DMS153 treated with DMSO at 0.1 percent for 48 hours (cell line): ENCODE data around the gene GALK1.
A peak's percentile ranks its signal among the peaks of the same experiment; 100 is the strongest.
"Not testable (repeated sequence)": the region's sequence is repeated elsewhere in the genome, so short reads cannot be mapped to it uniquely, and the experiment has no call there.

Source experiments
- DNase-seq: peaks from one replicate; lab custom pipeline; 2025; ENCODE audit not compliant: unreplicated experiment; lab: John Stamatoyannopoulos, UW

GALK1 gene

DNA sequence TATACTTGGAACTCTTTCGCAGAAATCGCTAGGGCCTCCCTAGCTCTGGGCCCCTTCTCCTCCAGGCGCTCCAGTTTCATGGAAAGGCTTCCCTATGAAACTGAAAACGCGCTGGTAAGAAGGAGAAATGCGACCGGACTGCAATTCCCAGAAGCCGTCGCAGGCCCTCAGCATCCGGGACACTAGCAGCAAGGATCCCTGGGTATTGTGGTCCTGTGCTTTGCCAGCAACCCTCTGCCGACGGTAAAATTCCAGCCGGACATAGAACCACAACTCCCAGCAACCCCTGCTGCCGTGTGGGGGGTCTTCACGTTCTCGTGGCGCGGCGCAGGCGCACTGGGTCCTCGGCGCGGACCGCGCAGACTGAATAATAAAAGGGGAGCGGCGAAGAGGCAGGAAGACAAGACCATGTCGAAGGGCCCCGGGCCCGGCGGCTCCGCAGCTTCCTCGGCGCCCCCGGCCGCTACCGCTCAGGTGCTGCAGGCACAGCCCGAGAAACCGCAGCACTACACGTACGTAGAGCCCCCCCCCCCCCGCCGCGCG is 19.6 kb upstream of the GALK1 start, which contains the start of gene UNK:
UNK (plus strand) TSS at position 334 of the 543 bp plus-strand sequence; CDS start at position 409, 75 bp downstream.
- DNase-seq, result peak; percentile 97

DNA sequence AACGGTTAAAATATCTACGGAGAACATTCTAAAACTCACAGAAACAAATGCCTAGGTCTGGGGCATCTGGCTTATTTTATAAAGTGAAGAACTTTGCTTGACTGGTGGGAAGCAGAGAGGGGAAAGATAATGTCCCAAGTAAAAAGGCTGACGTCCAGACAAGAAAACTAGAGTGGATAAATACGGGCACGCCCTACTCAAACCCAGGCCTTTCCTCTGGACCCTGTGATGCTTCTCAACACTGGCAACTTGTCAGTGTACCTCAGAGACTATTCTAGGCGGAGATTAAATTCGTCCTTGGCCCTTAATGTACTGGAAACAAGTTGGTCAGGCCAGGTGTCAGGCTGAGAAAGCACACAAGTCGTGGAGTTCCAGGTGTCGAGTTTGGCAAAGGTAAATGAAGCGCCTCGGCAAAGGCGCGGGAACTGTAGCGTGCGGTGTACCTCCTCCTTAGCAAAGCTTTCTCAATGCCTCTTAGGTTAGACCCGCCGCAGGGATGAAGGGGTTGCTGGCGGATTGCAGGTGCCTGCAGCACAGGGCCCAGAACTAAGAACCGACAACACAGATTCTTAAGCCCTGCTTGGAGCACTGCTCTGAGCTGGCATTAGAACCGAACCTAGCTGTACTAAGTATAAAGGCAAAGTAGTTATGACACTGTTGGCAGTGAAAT is 18.9 kb upstream of the GALK1 start:
- DNase-seq, result peak; percentile 51

DNA sequence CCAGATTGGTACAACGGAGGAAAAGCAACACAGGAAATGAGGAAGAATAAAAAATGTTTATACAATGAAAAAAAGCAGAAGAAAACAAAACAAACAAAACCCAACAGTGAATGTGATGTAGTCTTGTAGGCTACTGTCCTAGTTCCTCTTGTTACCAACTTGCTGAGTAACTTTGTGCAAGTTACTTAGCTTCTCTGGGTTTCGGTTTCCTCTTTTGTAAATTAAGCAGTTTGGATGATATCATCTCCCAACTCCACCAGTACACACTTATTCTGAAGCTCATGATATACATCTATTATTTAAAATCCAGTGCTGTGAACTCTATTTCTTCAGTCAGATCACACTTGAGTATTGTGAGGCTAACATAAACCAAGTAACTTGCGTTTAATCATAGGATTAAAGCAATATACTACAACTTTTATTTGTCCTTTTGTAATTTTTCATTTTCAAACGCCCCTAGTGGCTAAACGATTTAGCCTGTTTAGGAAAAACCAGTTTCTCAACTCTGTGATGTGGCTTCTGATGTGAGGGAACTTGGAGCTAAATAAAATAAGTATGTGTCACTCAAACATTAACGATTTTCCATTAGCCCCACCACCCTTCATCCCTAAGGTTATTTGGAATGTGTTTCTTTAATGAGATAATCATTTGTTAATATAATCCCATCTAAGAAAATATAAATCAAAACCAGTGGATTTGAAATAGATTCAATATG is 18.2 kb upstream of the GALK1 start:
- peak; percentile 70 for DNase-seq

DNA sequence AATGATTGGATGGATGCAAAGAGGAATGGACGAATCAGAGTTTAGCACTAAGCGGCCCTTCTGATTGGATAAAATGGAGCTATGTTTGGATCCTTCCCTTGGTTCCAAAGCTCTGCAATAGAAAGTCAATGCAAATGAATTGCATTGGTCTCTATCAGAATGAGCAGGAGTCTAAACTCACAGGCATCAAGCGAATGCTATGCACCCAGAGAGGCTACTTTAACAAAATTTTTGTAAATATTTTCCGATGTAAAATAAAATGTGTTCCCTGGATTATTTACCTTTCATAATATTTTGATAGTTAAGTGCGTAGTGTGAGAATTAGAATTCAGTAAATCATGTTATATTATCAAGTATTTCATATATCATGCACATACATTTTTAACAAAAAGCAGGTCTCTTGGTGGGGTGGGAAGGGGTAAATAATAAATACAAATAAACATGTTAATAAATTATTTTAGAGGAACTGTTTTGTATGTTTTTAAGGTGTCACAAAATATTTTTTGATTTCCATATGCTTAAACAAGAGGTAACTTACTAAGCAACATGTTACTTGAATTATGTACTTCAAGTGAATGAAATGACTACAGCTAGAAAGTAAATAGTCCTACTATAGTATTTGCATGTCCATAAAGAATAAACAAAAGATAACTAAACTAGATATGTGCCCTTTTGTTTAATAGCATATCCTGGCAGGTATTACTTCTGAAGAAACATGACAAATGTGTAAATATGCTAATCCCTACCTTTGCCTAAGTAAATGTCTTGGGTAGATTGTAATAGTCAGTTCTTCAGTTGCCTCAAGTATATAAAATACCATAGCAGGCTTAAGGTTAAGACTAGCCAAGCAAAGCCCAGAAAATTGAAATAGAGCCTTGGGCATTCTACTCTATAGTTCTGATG is 15.2 kb upstream of the GALK1 start:
- no peak for DNase-seq

DNA sequence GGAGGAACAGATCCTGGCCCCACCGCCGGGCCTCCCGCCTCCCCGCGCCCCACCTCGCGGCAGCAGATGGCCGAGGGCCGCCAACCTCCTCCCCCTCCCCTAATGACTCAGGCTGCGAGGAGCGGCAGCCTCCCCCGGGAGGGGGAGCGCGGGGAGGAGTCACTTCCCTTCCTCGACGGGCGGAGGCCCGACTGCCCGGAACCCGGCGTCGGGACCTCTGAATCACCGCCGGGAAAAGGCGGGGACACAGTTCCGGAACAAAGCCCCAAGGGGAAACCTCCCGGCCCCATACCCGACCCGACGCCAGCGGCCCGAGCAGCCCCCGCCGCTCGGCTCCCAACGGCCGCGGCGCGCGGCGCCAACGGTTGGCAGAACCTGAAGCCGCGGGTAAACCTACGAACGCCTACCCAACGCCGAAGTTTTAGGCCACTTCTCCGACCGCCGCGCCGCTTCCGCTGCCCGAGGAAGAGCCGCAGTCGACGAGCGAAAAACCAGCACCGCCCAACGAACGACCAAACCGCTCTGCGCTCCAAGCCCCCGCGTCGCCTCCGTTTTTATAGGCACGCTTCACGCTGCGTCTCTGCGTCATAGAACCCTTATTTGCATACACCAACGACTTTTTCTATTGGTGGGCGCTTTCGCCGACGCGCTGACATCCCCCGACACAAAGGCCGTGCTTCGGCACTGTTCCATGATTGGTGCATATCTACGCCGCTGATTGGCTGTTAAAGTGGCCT is 14.4 kb upstream of the GALK1 start:
- peak; percentile 99 for DNase-seq

DNA sequence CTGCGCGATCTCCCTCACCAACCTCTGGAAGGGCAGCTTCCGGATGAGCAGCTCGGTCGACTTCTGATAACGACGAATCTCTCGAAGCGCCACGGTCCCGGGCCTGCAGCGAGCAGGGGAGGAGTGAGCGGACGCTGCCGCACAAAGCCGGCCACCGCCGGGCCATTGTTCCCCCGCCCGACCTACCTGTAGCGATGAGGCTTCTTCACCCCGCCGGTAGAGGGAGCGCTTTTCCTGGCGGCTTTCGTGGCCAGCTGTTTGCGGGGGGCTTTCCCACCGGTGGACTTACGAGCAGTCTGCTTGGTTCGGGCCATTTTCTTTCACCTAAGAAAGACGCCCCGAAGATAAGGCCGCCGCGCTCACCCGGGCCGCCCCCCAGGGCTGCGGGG is 13.9 kb upstream of the GALK1 start:
- DNase-seq, result no peak

DNA sequence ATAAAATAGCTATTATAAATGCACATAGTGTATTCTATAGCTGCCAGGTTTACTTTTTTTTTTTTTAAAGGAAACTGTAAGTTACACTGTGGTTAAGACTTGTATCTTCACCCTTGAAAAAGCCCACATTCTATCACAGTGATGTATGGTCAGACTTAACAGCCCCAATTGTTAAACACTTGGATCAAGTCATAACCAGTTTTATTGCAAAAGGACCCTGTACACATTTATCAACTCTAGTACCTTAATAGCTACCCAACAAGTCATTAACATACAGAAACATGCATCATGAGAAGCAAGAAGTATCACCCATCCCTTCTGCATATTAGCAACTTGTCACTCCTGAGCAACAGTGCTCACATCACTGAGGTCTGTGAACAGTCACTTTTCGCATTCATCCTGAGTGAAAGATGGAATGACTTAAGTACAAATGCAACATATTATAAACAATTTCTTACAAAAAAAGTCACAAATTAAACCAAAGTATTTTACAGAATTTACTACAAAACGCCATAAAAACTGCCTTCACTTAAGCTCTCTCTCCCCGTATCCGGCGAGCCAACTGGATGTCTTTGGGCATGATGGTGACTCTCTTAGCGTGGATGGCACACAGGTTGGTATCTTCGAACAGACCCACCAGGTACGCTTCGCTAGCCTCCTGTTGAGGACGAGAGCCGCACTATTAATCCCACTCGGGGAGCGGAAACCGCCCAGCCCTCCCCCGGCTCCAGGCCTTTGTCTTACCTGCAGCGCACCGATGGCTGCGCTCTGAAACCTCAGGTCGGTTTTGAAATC is 13.3 kb upstream of the GALK1 start:
- DNase-seq, result not testable (repeated sequence)

DNA sequence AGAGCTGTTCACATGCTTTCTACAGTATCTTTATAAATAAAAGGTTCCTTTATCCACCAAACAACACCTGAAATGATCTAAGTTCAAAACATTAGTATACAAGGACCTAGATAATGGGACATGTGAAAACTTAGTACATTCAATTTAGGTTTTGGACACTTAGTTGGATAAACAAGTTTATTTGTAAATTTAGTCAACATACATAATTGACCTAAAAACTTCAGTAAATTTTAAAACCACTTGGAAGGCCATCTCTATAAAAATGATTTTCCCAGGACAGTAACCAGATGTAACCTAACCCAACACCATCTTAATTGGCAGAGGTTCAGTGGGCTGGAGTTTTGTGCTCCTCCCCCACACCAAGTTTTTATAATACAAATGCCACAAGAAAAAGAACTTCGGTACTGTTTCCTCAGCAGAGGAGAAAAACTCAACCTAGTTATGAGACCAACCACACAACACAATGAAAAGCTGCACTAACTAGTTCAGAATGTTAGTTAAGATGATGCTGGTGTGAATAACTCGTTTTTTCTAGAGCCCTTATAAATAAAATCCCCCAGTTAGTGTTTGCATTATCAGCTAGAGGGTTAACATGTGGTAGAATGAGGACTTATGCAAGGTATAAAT is 12.4 kb upstream of the GALK1 start:
- no peak for DNase-seq

DNA sequence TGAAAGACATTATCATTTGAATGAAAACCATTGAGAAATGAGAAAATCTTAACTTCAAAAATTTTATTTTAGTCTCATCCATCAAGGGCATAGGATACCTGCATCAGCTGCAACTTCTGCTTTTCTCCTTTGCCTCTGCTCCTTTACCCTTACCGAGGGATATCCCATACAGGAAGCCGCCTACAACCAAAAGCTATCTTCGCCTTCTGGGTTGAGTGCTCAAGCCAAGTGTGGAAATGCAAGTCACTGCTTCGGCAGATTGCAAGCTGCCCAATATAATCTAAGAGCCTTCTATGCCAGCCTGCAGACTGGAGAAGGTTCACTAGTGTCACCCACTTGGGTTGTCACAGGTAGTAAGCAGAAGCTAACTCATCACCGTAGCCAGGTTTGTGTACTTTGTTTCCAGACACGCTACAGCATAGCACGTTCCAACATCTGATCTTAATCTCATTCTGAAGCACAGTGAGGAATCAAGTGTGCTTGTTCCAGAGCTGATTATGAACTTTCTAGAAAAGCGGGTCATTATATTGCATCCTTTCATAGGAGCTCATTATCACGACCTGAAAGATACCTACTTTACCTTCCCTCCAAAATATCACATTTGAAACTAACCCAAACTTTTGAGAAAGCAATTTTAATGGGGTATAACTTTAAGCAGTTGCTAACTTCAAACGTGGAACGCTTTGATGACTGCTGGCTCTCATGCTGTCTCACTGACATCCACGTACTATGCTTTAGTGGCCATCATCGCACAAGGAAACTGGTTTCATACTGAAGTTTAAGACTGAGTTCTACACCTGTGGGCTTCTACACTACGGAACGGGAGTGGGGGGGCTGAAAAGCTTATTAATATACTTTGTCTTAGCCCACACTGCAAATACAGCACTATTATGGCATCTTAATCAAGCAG is 11.6 kb upstream of the GALK1 start:
- DNase-seq, result no peak

DNA sequence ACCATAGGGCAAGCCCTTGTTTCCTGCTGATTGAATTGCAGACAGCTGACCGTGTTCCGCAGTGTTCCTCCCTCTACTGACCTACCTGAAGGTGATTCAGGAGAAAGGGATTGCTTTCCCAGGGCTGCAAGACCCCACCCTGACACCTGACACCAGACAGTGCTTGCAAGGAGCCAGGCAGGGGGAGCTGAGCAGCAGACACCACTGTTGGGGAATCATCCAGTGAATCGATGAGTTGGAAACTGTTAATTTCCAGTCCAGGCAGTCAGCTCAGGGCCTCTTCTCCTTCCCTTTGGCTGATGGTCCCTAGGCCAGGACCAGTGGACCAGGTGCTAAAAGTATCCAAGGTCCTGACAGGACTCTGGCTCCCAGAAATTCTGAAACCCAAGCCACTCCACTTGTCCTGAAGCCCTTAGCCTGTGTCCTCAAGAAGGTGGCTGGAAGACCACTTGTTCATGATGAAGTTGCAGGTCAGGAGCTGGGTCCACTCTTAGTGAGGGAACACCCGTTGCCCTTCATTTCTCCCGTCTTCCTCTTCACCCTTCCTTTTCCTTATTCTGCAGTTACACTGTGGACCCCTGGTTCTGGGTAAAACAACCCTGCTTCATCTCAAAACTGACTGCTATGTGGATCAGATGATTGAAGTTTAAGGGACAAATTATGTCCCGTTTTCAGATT is 10.1 kb upstream of the GALK1 start:
- no peak for DNase-seq

DNA sequence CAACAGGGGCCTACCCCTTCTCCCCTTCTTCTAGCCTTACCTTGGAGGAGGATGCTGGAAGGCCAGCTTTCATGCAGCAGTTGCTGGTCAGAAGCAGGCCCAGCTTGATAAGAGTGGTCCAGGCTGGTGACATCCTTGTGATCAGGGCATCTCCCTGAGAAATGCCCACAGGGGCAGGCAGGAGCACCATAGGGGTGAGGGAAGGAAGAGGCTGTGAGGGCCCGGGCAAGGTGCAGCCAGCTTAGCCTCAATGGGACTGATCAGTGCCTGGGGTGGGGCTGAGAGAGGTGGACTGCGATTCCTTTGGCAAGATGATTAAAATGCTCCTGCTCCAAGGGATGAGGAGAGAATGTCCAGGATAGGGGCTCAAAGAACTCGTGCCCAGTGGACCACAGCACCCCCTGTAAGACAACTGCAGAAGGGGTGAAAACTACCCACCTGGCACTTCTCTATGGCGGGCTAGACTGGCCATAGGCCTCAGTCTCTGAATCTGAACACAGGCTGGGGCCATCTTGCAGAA is 9.5 kb upstream of the GALK1 start:
- no peak for DNase-seq

DNA sequence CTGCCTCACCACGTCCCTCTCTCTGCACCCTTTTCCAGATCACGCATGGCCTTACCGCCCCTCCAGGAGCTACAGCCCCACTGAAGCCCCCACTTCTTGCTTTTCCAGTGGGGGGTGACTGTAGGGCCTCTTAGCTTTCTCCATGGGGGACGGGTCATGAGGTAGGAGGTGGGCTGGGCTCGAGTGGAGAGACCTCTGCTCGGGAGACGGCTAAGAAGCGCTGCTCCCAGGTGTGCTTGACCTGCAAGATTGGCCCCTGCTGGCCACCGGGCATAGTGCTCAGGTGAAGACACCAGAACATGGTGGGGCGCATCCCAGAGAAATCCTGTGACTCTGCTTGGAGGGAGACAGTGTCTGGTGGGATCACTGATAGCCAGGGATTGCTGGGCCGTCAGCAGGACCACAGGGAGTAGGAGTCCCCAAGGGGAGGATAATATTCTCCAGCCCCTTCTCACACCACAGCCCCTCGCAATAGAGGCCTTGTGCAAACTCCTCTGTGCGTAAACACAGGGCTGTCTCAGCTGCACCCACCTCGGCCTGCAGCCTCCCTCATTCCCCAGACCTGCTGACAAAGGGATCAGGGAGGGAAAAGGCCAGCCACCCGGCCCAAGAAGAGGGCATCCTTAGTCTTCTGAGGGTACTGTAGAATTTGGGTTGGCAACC is 8.9 kb upstream of the GALK1 start:
- no peak for DNase-seq

DNA sequence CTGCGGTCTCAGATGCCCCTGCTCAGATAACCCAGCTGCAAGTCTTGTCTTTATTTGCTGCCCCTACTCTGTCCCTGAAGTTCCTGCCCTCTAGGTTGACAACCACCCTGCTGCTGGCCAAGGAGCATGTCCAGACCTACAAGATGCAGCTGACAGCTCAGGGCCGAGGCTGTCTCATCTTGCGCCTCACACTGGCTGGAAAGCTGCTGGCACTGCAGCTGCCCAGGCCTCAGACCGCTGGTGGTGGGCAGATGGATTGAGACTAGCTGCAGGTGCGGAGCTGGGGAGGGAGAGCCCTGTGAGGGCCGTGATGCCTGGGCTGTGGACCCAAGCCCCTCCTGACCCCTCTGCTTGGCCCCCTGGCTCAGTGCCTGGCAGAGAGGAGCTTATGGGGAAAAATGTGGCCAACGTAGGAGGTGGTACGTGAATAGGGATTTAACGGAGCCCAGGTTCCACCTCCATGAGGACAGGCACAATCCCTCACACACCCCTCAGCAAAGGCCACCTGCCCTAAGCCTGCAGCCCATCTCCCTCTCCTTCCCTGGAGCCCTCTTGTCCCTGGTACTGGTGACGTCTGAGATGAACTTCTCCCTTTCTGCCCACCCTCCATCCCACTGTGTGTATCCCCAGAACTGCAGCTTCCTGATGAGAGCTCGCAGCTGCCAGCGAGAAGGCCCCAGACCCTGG is 8.3 kb upstream of the GALK1 start:
- no peak for DNase-seq

DNA sequence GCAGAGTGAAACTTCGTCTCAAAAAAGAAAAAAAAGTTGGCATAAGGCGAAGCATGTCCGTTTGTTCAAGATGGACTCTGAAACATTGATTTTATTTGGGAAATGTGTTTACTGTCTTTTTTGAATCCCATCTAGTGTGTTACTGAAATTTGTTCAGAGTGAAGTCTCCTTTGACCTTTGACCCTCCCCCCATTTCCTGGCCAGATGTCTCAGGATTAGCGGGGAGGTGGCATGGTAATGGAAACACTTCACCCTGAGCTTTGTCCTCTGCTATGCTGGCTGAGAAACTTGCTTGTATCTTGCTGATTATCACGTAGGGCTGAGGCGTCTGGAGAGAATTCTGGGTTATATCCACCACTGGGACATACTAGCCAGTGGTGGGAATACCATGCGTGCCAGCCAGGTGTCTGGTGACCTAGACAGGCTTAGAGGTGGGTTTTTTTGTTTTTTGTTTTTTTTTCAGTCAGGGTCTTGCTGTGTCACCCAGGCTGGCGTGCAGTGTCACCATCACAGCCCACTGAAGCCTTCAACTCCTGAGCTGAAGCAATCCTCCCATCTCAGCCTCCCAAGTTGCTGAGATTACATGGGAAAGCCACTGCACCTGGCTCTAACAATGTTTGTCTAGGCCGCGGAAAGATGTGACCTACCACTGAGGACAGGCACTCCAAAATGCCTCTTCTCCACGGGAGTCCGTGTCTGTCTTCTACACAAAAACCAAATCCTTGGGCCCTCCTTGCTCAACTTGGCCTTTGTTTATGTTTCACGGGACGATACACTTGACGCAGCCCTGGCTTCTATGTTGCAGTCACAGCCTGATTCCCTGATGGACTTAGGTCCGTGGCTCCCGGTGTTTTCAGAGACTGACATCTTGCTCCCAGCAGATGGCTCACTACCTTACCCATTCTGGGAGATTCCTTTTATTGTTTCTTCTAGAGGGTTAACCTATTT is 6.6 kb upstream of the GALK1 start:
- peak; percentile 38 for DNase-seq

DNA sequence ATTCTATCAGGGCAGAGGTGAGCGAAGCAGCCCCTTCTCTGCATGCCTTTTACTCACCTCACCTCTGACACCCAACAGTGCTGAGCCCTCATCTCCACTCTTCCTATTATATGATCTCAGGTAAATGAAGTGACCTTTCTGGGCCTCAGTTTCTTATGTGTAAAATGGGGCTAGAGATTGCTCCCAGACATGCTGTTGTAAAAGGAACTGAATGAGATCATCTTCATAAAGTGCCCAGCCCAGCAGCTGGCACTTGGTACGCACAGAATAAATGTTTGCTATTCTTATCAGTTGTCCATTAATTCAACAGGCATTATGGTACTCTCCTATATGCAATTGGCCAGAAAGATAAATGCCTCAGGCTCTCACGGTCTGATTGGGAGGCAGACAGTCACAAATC is 4.5 kb upstream of the GALK1 start:
- peak; percentile 81 for DNase-seq
